ENCODE data around the gene ANG.
"Not testable (repeated sequence)": the region's sequence is repeated elsewhere in the genome, so short reads cannot be mapped to it uniquely, and the experiment has no call there.

The ANG gene

GRCh38 chr14:20698934-20699333, 10.4 kb downstream of the ANG start:
- DNase-seq (ENCODE audit: low read depth in 2 of 2), result no peak
- TF ChIP-seq, protein P1, sequence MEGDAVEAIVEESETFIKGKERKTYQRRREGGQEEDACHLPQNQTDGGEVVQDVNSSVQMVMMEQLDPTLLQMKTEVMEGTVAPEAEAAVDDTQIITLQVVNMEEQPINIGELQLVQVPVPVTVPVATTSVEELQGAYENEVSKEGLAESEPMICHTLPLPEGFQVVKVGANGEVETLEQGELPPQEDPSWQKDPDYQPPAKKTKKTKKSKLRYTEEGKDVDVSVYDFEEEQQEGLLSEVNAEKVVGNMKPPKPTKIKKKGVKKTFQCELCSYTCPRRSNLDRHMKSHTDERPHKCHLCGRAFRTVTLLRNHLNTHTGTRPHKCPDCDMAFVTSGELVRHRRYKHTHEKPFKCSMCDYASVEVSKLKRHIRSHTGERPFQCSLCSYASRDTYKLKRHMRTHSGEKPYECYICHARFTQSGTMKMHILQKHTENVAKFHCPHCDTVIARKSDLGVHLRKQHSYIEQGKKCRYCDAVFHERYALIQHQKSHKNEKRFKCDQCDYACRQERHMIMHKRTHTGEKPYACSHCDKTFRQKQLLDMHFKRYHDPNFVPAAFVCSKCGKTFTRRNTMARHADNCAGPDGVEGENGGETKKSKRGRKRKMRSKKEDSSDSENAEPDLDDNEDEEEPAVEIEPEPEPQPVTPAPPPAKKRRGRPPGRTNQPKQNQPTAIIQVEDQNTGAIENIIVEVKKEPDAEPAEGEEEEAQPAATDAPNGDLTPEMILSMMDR (IDR thresholded peaks at IDR 0.05; ENCODE audit: low read depth, low read length), result no peak

DNA sequence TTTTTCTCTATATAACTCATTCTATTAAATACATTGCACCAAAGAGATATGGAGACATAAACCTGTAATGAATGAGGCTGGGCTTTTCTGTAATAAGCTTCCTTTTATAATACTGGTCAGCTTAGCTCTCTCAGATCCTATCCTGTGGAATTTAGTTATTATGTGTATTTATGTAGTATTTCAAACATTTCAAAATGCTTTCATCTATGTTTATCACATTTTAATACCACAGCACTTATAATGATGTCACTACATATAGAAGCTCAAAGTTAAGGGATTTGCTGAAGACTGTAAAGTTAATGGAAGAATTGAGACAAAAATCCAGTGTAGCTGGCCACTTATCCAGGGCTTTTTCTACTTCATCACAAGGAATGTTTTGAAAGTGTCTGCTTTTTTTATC, 11.4 kb downstream of the ANG start:
- H3K4me3 ChIP-seq (replicated peaks in 1 of 2; ENCODE audit: low read depth in 2 of 2, low read length in 2 of 2), result no peak overlapping the region
- TF ChIP-seq, protein P1 (IDR thresholded peaks at IDR 0.05; ENCODE audit: low read depth, low read length), result no peak
- DNase-seq (ENCODE audit: low read depth in 2 of 2), result no peak

More at GRCh38 chr14:20698934-20699333, 10.4 kb downstream of the ANG start:
- H3K4me3 ChIP-seq (replicated peaks in 1 of 2; ENCODE audit: low read depth in 2 of 2, low read length in 2 of 2), result no peak overlapping the region

DNA sequence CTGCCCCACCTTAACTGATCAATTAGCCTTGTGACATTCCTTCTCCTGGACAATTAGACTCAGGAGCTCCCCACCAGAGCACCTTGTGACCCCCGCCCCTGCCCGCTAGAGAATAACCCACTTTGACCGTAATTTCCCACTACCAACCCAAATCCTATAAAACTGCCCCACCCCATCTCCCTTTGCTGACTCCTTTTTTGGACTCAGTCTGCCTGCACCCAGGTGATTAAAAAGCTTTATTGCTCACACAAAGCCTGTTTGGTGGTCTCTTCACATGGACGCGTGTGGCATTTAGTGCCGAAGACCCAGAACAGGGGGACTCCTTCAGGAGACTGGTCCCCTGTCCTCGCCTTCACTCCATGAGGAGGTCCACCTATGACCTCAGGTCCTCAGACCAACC, 12.4 kb downstream of the ANG start:
- not testable (repeated sequence) for H3K4me3 ChIP-seq (replicated peaks in 1 of 2; ENCODE audit: low read depth in 2 of 2, low read length in 2 of 2); DNase-seq (ENCODE audit: low read depth in 2 of 2)

- TF ChIP-seq, protein P1 (IDR thresholded peaks at IDR 0.05; ENCODE audit: low read depth, low read length), result no peak
- H3K4me3 ChIP-seq (replicated peaks in 1 of 2; ENCODE audit: low read depth in 2 of 2, low read length in 2 of 2), result no peak overlapping the region
- peak in 1 of 2 donors; percentile 51 for DNase-seq (ENCODE audit: low read depth in 2 of 2)
These were observed 18.2 kb downstream of the ANG start for GRCh38 chr14:20706657-20707355.

GRCh38 chr14:20707622-20708021, 19.1 kb downstream of the ANG start:
- TF ChIP-seq, protein P1 (IDR thresholded peaks at IDR 0.05; ENCODE audit: low read depth, low read length), result no peak
- DNase-seq (ENCODE audit: low read depth in 2 of 2), result peak; percentile 20 to 69
- H3K4me3 ChIP-seq (replicated peaks in 1 of 2; ENCODE audit: low read depth in 2 of 2, low read length in 2 of 2), result no peak overlapping the region

DNA sequence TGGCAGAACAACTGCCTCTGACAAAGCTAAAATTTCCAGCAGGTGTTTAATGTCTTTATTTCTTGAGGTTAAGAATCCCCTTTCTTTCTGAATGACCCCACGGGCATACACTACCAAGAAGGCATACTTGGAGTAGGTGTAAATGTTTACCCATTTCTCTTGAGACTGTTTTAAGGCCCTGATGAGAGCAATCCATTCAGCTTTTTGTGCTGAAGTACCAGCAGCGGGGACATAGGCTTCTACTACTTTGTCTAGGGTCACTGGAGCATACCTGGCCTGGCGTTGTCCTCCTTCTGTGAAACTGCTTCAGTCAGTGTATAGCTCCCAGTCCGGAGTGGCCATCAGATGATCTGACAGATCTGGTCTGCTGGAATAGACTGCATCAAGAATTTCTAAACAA, 22.7 kb downstream of the ANG start:
- TF ChIP-seq, protein P1 (IDR thresholded peaks at IDR 0.05; ENCODE audit: low read depth, low read length), result no peak
- no peak for DNase-seq (ENCODE audit: low read depth in 2 of 2)
- no peak overlapping the region for H3K4me3 ChIP-seq (replicated peaks in 1 of 2; ENCODE audit: low read depth in 2 of 2, low read length in 2 of 2)

DNA sequence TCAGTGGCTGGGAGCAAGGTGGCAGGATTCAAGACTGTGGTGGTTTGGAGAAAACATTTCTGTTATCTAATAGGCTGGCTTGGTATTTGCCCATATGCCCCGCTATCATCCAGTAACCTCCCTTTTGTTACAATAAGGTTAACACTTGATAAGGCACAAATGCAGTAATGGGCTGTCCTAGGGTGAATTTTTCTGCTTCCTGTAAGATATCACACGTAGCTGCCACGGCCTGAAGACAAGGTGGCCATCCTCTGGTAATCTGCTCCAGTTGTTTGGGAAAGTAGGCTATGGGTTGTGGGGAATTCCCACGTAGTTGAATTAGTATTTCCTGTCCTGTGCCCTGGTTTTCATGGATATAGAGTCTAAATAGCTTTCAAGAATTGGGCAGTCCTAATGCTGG, 23.1 kb downstream of the ANG start:
- DNase-seq (ENCODE audit: low read depth in 2 of 2), result peak in 1 of 2 donors; percentile 13
- TF ChIP-seq, protein P1 (IDR thresholded peaks at IDR 0.05; ENCODE audit: low read depth, low read length), result no peak

More for the DNA sequence above, 23.1 kb downstream of the ANG start:
- H3K4me3 ChIP-seq (replicated peaks in 1 of 2; ENCODE audit: low read depth in 2 of 2, low read length in 2 of 2), result no peak overlapping the region

All from cardiac fibroblast (primary cell).